HuH-7.5 (cell line): ENCODE results near the gene UQCRH.
"Not testable (repeated sequence)": the region's sequence is repeated elsewhere in the genome, so short reads cannot be mapped to it uniquely, and the experiment has no call there.

ENCODE experiments used
- DNase-seq: peaks from one replicate; pipeline ENCODE4 v3.0.0; 2011; ENCODE audit warnings: low spot score

Gene UQCRH

GRCh38 chr1:46333300-46334029 is 30.0 kb downstream of the UQCRH start:
- DNase-seq = peak; percentile 46

GRCh38 chr1:46334030-46334384 is 30.5 kb downstream of the UQCRH start:
- no peak for DNase-seq

- no peak for DNase-seq
Measured at GRCh38 chr1:46335081-46335480, 31.6 kb downstream of the UQCRH start.

GRCh38 chr1:46337409-46337808 is 33.9 kb downstream of the UQCRH start:
- not testable (repeated sequence) for DNase-seq

GRCh38 chr1:46340404-46341221 is 37.1 kb downstream of the UQCRH start, which contains the start of gene NSUN4:
NSUN4 (plus strand) TSS chr1:46340807; CDS start chr1:46340827, 20 bp downstream.
- DNase-seq = peak; percentile 77

- no peak for DNase-seq
Measured at GRCh38 chr1:46341222-46342083, 38.0 kb downstream of the UQCRH start.

GRCh38 chr1:46342084-46342656 is 38.7 kb downstream of the UQCRH start:
- DNase-seq = no peak

- DNase-seq = no peak
Measured at GRCh38 chr1:46342677-46343350, 39.3 kb downstream of the UQCRH start.

GRCh38 chr1:46343351-46343695 is 39.8 kb downstream of the UQCRH start:
- no peak for DNase-seq

GRCh38 chr1:46343705-46344104 is 40.2 kb downstream of the UQCRH start:
- DNase-seq = no peak

GRCh38 chr1:46344481-46344880 is 41.0 kb downstream of the UQCRH start:
- no peak for DNase-seq

GRCh38 chr1:46345281-46345680 is 41.8 kb downstream of the UQCRH start:
- DNase-seq = no peak

- DNase-seq = no peak
Measured at GRCh38 chr1:46352363-46352762, 48.9 kb downstream of the UQCRH start.

GRCh38 chr1:46355920-46356319 is 52.4 kb downstream of the UQCRH start:
- DNase-seq = not testable (repeated sequence)

- DNase-seq = no peak
Measured at GRCh38 chr1:46362158-46362557, 58.7 kb downstream of the UQCRH start.

GRCh38 chr1:46363121-46363520 is 59.6 kb downstream of the UQCRH start:
- no peak for DNase-seq

GRCh38 chr1:46364612-46365011 is 61.1 kb downstream of the UQCRH start:
- DNase-seq = no peak

GRCh38 chr1:46365796-46366195 is 62.3 kb downstream of the UQCRH start:
- not testable (repeated sequence) for DNase-seq
